NCI-H2196 treated with DMSO at 0.1 percent for 48 hours (cell line): Measurements from ENCODE around the gene CMBL.
"Not testable (repeated sequence)": the region's sequence is repeated elsewhere in the genome, so short reads cannot be mapped to it uniquely, and the experiment has no call there.

ENCODE experiments used
- DNase-seq: peaks from one replicate; lab custom pipeline; 2025; ENCODE audit not compliant: unreplicated experiment; lab: John Stamatoyannopoulos, UW

The CMBL gene

DNA sequence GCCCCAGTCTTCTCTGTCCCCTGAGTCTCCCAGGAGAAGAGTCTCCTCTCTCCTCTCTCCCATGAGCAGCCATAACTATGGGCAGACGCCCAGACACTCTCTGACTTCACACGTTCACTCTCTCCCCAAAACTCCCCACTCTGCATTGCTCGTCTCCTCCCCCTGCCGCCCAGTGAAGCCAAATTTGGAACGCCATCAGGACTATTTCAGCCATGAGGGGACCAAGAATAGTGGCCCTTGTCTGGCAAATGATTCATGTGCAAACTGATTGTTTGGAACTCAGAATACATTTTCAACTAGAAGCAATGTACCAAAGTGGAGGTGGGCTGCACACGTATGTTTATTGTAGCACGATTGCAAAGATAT is 20.9 kb downstream of the CMBL start:
- no peak for DNase-seq

DNA sequence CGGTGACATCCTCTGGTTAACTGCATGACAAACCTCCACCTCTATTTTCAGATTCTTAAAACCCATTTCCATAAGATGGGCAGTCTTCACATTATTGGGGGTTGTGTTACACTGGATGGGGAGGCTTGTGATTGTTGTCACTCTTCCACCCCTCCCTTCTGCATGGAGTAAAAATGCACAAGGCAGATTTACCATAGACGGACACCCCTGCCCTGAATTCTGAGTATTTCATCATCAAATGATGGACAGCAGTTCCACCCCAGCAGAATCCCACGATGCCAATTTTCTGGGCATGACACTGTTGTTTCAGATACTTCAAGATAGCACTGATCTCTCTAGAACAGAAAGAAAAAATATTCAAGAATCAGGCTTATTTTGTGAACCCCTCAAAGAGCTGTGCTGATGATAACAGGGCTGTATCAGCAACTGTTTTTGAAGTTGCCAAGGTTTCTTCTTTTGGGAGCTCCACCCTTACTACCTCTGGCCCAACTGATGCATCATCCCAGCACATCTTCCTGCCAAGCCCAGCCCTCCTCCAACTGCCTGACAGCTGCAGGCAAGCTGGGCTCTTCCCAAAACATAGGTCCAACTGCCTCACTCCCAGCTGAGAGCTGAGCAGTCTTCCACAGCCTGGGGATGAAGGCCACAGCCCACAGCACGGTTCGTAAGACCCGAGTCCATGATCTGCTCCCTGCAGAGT is 21.4 kb downstream of the CMBL start:
- DNase-seq: no peak

DNA sequence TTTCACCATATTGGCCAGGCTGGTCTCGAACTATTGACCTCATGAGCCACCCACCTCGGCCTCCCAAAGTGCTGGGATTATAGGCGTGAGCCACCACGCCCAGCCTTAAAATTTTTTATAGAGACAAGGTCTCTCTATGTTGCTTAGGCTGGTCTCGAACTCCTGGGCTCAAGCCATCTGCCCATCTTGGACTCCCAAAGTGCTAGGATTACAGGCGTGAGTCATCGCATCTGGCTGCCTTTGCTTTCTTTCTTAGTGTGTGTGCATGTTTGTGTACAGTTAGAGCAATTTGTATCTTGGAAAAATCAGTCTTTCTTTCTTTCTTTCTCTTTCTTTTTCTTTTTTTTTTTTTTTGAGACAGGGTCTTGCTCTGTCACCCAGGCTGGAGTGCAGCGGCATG is 22.3 kb downstream of the CMBL start:
- DNase-seq: not testable (repeated sequence)

DNA sequence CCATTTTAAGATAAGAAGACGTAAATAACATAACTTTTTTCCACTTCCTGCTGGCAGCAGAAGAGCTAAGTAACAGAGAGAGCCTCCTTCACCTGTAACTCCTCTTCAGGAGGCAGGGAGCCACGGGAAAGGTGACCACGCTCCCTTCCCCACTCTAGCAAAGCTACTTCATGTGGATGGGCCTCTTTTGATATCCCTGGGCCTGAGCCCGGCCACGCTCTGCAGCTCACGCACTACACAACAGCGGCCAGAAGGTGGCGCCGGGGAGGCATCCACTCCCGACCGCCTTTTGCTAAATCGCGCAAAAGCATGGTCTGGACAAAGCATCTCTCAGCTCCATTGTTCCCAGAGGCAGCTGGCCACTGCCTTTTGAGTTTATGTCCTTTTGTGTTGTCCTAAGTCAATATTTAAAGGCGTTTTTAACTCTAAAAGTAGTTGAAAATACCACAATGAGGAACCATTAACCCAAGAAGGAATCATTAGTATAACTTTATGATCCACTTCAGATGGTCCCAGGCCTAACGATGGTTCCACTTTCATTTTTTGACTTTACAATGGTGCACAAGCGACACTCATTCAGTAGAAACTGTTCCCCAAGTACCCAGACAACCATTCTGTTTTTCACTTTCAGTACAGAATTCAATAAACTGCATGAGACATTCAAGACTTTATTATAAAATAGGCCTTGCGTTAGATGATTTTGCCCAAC is 23.6 kb downstream of the CMBL start:
- peak; percentile 91 for DNase-seq

DNA sequence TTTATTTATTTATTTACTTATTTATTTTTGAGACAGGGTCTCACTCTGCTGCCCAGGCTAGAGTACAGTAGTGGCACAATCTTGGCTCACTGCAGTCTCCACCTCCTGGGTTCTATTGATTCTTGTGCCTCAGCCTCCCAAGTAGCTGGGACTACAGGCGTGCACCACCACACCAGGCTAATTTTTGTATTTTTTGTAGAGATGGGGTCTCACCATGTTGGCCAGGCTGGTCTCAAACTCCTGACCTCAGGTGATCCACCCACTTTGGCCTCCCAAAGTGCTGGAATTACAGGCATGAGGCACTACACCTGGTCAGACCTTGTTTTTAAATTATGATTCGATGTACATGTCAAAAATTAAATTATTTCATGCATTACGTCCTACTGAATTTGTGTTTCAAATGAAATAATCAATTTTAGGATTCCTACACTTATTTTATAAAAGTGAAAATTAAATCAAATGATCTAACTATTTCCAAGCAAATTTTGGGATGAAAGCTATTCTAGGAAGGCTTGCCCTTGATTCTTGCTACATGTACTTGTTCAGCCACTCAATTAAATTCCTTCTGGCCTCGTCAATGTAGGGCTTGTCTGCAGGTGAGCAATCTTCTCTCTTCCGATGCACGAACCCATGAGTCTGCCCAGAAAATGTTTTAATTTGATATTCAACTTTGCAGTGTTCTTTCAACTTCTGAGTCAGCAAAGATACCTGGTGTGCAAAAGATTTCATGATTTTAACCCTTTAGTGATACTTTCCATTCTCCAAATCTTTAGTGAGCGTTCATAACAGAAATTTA is 27.6 kb downstream of the CMBL start:
- no peak for DNase-seq

DNA sequence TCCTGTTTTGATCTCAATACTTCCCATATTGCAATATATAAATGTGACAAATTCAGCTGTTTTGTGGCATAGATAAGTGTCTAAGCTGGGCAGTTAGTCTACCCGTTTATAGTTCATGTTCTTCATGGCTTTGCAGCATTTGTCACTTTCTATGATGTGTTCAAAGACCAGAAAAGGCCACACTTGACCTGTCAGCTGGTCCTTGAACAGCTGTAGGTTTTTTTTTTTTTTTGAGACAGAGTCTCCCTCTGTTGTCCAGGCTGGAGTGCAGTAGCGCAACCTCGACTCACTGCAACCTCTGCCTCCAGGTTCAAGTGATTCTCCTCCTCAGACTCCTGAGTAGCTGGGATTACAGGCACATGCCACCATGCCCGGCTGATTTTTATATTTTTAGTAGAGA is 28.4 kb downstream of the CMBL start:
- no peak for DNase-seq

DNA sequence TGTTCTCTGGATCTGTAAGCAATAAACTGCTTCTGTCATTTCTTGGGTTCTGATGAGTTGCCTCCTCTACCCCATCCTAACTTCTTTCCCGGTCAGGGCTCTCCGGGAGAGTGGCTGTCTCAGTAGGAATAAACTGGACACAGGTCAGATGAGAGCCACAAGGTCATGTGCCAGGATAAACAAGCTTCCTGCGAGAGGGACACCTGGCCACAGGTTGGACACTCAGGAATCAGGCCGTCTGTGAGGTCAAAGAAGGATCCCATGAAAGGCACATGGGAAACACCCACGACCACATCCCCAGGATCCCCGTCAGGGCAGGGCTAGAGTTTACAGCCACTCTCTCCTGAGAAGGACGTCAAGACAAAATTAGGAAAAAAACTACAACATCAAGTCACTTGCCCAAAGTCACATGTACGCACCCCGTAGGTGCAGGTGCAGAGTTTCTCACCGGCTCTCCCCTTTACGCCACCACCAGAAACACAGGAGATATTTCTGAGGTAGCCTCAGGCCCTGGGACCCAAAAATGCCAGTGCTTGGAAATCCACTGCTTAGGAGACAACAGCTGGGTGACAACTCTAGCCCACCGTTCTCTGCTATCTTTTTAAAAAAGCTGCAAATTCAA is 28.9 kb downstream of the CMBL start:
- DNase-seq: no peak

DNA sequence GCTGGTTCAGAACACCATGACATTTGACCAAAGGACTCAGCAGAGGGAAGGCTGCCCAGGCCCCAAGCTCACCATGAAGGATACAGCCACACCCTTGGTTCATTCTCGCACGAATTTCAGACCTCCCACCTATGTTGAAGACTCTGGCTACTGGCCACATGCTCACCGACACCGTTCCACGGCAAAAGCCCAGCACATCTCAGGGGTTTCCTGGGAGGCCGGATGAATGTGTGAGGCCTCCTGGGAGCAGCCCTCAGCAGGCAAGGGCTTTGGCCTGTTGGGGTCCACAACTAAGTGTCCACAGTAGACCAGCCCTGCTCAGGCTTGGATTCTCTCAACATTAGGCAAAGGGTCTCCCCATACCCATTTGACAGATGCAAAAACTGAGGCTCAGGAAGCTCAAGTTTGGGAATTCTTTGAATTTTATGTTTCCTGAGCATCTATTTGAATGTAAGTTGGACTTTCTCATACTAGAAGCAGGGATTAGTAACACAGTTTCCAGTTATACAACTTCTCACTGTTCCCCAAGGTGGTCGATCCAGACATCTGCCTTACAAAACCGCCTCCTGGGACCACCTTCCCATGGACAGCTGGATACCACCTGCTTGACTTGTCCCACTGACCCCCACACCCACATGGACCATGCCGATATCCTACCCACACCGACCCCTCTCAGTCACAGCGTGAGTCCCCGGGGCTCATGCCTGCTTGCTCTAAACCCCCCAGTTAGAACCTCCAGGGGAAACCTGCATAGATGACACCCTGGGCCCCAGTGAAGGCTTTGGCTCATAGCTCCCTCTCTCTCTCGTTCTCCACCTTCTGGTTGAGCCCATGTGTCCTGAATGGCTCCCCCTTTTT is 29.7 kb downstream of the CMBL start:
- DNase-seq: no peak

DNA sequence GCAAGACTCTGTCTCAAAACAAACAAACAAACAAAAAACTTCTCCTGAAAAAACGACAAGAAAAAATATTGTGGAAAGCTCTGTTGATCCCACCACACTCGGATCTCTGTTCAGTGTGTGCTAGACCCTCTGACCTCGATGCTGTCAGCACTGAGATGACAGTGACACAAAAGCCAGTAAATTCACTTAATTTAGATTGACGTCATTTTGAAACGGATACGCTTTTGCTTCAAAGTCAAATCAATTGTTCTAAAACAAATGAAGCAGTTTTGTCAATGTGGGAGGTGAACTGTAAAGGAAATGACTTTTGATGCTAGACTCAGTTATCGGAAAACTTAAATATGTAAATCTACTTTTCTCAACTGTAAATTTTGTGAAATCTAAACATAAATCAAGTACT is 31.0 kb downstream of the CMBL start:
- DNase-seq: no peak

DNA sequence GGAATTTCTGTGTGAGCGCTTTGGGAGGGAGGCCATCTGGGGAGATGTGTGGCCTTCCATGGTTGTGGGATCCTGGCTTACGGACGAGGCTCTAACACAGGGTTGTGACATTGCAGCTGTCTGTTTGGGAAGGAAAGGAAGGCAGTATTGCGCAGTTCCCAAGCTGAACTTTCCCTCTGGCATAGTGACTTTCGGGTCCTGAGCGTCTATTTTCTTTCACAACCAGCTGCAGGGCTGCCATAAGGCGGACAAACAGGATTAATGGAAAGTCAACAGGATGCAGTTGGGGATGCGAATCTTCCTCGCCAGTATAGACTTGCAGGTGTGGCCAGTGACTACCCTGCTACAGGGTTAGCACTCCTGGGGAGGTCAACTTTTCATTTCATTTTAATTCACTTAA is 31.7 kb downstream of the CMBL start:
- no peak for DNase-seq

DNA sequence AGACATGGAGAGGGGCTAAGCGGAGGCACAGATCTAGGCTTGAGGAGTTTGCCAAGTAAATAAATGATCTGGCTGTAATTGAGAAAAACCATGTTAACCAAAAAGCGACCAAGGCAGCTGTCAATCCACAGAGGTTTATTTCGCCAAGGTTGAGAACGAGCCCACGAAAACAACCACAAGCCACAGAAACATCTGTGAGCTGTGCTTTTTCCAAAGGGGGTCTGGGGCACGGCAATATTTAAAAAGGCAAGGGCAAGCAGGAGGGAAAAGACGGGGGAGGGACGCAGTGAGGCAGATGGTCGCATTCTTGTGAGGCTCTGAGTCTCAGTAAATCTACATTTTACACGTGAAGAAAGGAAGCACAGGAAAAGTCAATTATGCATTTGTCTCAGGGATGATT is 32.2 kb downstream of the CMBL start:
- DNase-seq: no peak

DNA sequence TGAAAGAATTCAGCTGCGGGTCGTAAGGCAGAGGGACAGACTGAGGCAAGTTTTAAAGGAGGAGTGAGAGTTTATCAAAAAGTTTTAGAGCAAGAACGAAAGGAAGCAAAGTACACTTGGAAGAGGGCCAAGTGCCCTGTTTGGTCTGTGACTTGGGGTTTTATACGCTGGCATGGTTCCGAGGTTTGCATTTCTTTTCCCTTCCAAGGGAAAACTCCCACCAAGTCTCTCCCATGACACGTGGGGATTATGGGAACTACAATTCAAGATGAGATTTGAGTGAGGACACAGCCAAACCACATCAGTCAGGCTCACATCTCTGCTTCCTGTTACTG is 34.9 kb downstream of the CMBL start:
- not testable (repeated sequence) for DNase-seq

DNA sequence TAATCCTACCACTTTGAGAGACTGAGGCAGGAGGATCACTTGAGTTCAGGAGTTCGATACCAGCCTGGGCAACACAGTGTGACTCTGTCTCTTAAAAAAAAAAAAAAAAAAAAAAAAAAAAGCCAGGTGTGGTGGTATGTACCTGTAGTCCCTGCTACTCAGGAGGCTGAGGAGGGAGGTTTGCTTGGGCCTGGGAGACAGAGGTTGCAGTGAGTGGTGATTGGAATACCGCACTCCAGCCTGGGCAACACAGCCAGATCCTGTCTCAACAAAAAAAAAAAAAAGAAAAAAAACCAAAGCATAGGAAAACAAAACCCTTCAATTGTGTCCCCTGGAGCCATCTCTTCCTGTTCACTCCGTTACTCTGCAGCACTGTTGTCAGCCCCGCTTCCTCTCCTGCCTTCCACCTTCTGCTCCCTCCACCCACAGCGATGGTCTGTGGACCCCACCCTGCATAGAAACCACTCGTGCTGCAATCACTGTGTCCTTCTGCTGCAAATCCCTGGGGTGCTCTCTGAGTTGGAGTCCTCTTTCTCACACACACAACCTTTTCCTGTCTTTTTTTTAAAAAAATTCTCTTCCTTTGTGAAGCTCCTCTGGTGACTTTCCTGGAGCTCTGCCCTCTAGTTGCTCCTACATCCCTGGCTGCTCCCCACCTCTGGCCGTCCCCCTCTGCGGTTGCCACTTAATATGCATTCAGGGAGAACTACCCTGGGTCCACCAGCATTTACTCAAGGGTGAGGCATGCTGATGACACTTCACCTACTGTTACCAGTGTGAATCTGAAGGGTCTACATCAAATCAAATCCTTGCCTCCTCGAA is 35.4 kb downstream of the CMBL start:
- no peak for DNase-seq

DNA sequence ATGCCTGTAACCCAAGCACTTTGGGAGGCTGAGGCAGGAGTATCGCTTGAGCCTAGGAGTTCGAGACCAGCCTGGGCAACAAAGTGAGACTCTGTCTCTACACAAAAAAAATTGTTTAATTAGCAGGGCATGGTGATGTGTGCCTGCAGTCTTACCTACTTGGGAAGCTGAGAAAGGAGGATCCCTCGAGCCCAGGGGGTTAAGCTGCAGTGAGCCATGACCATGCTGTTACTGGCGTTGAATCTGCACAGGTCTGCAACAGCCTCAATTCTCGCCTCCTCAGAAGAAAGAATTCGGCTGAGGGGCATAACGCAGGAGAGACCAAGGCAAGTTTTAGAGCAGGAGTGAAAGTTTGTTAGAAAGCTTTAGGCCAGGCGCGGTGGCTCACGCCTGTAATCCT is 39.6 kb downstream of the CMBL start:
- DNase-seq: no peak

DNA sequence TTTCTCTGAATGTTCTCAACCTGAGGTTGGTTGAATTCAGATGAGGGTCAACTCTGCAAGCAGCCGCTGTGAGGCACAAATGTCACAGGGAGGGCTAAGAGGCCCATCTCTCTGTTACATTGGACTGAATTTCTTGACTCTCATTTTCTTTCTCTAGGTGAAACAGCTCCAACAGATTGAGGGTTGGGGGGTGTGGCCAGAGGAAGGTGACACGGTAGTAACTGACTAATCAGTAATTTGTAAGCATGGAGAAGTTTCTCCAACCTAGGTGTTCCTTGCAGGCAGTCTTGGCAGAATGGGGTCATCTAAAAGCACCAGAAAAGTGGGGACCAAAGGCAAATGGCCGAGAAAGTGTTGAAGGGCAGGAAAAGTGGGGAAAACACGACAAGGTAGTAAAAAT is 40.9 kb downstream of the CMBL start:
- DNase-seq: no peak

DNA sequence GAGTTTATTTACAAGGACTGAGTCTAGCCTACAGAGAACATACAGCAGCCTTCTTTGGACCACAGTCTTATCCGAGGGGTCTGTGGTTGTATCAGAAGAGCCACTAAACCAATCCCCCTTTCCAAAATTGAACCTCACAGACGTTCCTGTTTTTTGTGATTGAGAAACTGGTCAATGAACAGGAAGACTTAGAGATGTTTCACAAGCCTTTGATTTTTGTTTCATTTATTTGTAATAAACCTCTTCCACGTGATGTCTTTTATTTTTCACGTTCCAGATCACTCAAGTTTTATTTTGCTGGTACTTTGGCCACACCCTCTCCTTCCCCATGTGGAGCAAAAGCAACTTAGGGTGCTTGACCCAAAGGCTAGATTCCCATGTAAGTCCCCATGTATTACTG is 41.6 kb downstream of the CMBL start:
- no peak for DNase-seq

DNA sequence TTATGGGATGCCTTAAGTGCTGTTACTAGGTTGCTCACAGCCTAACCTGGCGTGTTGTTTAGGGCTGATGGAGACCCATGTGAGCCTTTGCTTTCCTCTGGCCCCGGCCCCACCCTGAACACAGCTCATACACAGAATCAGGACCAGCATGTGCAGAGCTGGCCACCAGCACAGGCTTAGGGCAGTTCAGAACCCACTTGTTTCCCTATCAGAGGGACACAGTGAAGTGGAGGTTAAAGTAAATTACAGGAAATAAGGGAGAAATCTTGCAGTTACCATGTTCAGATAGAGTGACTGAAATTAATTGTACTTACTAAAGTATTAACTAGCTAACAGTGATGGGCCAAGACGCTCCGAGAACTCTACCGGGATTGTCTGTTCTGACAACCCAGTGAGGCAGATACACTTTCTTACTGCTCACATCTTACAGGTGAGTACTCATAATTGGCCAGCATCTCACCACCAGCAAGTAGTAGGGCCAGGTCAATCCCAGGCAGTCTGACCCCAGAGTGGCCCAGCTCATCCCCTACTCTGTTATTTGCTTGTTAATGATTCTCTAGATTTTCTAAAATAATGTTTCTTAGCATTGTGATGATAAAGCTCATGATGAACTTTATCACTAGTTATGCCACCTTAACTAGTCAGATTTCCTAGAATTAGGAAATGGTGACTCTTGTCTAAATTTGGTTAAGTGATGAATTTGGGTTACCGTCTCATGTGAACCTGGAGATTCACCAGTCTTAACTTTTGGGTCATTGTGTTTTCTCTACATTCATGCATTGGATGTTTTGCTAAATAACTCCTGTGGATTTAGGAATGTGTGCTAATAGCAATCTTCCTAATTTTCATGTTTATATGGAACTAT is 42.2 kb downstream of the CMBL start:
- no peak for DNase-seq

DNA sequence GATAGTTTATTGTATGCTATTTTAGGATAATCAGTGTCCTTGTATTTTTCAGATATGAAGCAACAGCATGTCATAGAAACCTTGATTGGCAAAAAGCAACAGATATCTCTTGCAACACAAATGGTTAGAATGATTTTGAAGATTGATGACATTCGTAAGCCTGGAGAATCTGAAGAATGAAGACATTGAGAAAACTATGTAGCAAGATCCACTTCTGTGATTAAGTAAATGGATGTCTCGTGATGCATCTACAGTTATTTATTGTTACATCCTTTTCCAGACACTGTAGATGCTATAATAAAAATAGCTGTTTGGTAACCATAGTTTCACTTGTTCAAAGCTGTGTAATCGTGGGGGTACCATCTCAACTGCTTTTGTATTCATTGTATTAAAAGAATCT is 43.1 kb downstream of the CMBL start:
- no peak for DNase-seq

DNA sequence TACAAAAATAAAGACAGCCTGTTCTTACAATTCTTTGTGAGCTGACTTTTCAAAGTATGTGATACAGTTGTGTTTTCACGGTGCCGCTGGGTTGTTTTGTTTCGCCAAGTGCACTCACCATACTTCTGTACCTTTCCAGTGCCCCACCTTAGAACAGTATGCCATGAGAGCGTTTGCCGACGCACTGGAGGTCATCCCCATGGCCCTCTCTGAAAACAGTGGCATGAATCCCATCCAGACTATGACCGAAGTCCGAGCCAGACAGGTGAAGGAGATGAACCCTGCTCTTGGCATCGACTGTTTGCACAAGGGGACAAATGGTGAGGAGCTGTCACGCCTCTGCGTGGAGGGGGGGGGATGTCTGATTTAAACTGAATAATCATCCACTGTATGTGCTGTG is 44.7 kb downstream of the CMBL start:
- DNase-seq: no peak
